Measurements from ENCODE around the gene CKS2.

Gene CKS2

GRCh38 chr9:89361031-89361430 is 50.0 kb downstream of the CKS2 start:
- DNase-seq (ENCODE audit: low read depth), result no peak

GRCh38 chr9:89361816-89362646 is 51.0 kb downstream of the CKS2 start:
- TF ChIP-seq, protein P1, sequence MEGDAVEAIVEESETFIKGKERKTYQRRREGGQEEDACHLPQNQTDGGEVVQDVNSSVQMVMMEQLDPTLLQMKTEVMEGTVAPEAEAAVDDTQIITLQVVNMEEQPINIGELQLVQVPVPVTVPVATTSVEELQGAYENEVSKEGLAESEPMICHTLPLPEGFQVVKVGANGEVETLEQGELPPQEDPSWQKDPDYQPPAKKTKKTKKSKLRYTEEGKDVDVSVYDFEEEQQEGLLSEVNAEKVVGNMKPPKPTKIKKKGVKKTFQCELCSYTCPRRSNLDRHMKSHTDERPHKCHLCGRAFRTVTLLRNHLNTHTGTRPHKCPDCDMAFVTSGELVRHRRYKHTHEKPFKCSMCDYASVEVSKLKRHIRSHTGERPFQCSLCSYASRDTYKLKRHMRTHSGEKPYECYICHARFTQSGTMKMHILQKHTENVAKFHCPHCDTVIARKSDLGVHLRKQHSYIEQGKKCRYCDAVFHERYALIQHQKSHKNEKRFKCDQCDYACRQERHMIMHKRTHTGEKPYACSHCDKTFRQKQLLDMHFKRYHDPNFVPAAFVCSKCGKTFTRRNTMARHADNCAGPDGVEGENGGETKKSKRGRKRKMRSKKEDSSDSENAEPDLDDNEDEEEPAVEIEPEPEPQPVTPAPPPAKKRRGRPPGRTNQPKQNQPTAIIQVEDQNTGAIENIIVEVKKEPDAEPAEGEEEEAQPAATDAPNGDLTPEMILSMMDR (conservative IDR thresholded peaks at IDR 0.05; ENCODE audit: low read depth, low read length), result no peak
- DNase-seq (ENCODE audit: low read depth), result no peak
- H3K4me3 ChIP-seq (ENCODE audit: low read depth, low read length), result no peak overlapping the region

More at GRCh38 chr9:89361031-89361430, 50.0 kb downstream of the CKS2 start:
- TF ChIP-seq, protein P1 (conservative IDR thresholded peaks at IDR 0.05; ENCODE audit: low read depth, low read length), result no peak
- no peak overlapping the region for H3K4me3 ChIP-seq (ENCODE audit: low read depth, low read length)

DNA sequence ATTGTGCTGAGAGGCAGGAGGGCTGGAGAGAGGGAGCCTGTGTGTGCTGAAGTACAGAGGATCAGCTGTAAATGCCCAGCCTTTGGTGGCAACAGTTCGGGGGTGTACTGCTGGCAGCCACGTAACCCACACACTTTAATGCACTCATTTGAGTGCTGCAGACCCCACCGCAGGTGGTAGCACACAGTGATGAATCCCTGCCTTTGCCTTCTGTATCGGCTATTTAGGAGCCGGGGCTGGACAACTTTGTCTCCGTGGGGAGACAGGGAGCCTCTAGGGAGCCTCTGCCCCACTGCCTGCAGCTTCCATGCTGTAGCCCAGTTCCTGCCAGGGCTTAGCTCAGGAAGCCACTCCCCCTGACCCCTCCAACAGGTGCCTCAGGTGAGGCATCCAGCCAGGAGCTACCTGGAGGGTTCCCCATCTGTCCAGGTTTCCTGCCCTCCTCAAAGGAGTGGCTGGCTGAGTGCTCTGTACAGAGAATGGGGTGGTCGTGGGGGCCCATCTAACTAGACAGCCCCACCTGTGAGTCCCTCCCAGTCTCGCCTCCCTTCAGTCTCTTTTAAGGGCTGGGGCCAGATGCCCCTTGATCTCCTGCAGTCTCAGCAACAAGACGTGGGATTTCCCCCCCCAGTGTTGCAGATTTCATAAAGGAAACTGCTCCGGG is 51.8 kb downstream of the CKS2 start:
- TF ChIP-seq, protein P1 (conservative IDR thresholded peaks at IDR 0.05; ENCODE audit: low read depth, low read length), result no peak
- DNase-seq (ENCODE audit: low read depth), result no peak
- H3K4me3 ChIP-seq (ENCODE audit: low read depth, low read length), result no peak overlapping the region

GRCh38 chr9:89363311-89363670 is 52.3 kb downstream of the CKS2 start:
- no peak for DNase-seq (ENCODE audit: low read depth)
- TF ChIP-seq, protein P1 (conservative IDR thresholded peaks at IDR 0.05; ENCODE audit: low read depth, low read length), result no peak
- H3K4me3 ChIP-seq (ENCODE audit: low read depth, low read length), result no peak overlapping the region

DNA sequence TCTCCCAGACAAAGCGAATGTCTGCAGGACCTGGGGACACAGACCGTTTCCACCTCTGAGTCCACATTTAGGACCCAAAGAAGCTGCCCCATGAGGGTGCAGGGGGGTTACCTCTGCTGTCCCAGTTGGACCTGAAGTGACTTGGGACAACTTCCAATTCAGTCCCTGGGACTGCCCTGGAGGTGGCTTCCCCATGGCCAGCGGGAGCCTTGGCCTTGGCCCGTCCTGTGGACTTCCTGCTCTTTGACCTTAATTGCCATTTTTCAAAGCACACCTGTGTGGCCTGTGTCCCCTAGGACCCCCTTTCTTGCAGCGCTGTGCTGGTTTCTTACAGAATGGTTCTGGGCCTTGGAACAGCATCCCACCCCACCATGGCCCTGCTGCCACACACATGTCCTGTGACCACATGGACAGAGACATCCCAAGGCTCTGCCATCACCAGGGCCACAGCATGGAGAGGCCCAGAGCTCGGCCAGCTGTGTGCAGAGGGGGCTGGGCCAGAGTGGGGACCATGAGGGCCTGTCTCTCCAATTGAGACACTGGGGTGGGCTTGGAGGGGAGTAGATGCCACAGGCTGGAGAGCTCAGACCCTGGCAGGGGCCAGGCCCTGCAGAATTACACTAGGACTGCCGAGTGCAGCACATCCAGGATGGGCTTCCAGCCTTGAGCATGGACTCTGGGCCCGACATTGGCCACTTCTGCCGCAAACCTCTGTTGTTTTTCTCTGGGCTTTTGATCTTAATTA is 53.1 kb downstream of the CKS2 start:
- no peak for DNase-seq (ENCODE audit: low read depth)
- TF ChIP-seq, protein P1 (conservative IDR thresholded peaks at IDR 0.05; ENCODE audit: low read depth, low read length), result no peak
- no peak overlapping the region for H3K4me3 ChIP-seq (ENCODE audit: low read depth, low read length)

DNA sequence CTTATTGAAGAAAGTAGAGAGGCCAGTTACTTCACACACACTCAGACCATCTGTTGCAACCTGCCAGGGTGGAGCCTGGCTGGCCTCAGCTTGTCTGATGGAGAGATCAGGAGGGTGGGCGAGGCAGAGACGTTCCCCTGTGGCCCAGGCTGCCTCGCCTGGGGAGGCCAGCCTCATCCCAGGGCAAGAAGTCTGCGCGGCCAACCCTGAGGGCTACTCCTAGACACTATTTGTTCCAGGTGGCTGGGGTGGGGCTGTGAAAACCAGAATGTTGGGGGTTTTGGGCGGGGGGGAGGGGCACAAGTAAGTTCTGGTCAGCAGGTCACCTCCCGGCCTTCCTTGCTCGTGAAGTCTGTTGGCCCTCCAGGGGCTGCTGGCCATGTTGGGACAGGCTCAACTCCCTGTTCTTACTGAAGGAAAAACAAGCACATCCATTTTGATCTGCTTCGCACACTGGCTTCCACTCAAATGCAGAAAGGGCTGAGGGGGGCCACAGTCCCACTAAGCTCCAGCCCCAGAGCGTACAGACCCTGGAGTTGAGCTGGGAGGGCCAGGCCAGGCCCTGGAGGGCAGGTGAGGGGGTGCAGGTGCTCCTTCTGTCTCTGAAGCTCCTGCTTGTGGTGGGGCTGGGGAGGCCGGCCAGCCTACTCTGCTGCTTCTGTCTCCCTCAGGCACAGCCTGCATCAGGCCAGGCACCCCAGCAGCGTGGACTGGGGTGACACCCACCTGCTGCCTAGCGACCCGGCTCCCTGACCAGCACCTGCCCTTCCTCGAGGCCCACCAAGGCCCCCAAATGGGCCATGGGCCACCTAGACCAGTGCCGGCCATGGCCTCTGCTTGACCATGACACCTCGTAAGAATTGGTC is 53.9 kb downstream of the CKS2 start:
- no peak overlapping the region for H3K4me3 ChIP-seq (ENCODE audit: low read depth, low read length)
- DNase-seq (ENCODE audit: low read depth), result no peak
- TF ChIP-seq, protein P1 (conservative IDR thresholded peaks at IDR 0.05; ENCODE audit: low read depth, low read length), result no peak

Measured in choroid plexus epithelial cell (primary cell).